KMS-11 (cell line): ENCODE measurements around the gene ASIC2.

Experiments used
- H2AFZ ChIP-seq: fragments of 200-600 bp; sonication (generic); 2 replicates; pipeline ENCODE4 v1.6.1; 2016; ENCODE audit warnings: antibody characterized with exemption, mixed run types, low read depth
- H3K27ac ChIP-seq: fragments of 200-600 bp; sonication (generic); 2 replicates; pipeline ENCODE4 v1.6.1; 2016; ENCODE audit warnings: mild to moderate bottlenecking, mixed run types
- H3K27me3 ChIP-seq: fragments of 200-600 bp; sonication (generic); 2 replicates; pipeline ENCODE4 v1.6.1; 2017; ENCODE audit warnings: mild to moderate bottlenecking, low read depth, mixed run types, moderate library complexity; ENCODE audit not compliant: insufficient read depth
- H3K36me3 ChIP-seq: fragments of 200-600 bp; sonication (generic); 2 replicates; pipeline ENCODE4 v1.6.1; 2017; ENCODE audit warnings: mild to moderate bottlenecking, mixed run types; ENCODE audit not compliant: insufficient read depth
- H3K4me1 ChIP-seq: fragments of 200-600 bp; sonication (generic); 2 replicates; pipeline ENCODE4 v1.6.1; 2016; ENCODE audit warnings: mild to moderate bottlenecking, low read depth, mixed run types; ENCODE audit not compliant: poor library complexity, severe bottlenecking
- H3K4me2 ChIP-seq: fragments of 200-600 bp; sonication (generic); 2 replicates; pipeline ENCODE4 v1.7.0; 2016; ENCODE audit warnings: mild to moderate bottlenecking, mixed run types
- H3K4me3 ChIP-seq: fragments of 200-600 bp; sonication (generic); IDR thresholded peaks from 2 replicates; pipeline ENCODE4 v1.6.1; 2017; ENCODE audit warnings: low read depth, low read length, mixed read lengths; ENCODE audit not compliant: insufficient read depth
- H3K79me2 ChIP-seq: fragments of 200-600 bp; sonication (generic); 2 replicates; pipeline ENCODE4 v1.6.1; 2016; ENCODE audit warnings: low read depth, mixed run types; ENCODE audit not compliant: insufficient read depth
- H3K9ac ChIP-seq: fragments of 200-600 bp; sonication (generic); 2 replicates; pipeline ENCODE4 v1.6.1; 2016; ENCODE audit warnings: mild to moderate bottlenecking, mixed run types
- H4K20me1 ChIP-seq: fragments of 200-600 bp; sonication (generic); 2 replicates; pipeline ENCODE4 v1.6.1; 2016; ENCODE audit warnings: mild to moderate bottlenecking, mixed run types; ENCODE audit not compliant: insufficient read depth
- TF ChIP-seq, protein P1 (sequence below): fragments of 200-600 bp; sonication (generic); conservative IDR thresholded peaks from 2 replicates; pipeline ENCODE4 v1.6.1; 2017; ENCODE audit warnings: low read depth, mild to moderate bottlenecking, antibody characterized with exemption, low read length, moderate library complexity, mixed read lengths

ASIC2 gene

DNA sequence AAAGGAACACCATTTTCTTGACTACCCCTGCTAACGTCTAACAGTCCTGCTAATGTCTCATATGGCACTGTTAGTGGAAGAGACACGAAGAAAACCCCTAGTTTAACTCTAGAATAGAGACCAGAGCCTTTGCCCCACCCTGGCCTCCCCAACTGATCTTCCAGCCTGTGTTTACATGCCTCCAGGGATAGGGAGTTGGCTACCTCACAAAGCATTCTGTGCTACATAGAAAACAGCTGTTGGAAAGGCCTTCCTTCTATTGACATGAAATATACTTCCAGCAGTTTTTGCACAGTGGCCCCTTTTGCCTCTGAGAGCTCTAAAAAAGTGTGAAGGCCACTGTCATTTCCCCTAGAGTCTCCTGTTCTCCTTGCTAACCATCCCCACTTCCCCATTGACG lies 73.1 kb downstream of the ASIC2 start:
- Histone ChIP-seq H3K79me2 (no peaks in the 10 kb centered on the region), H3K27me3 (no peaks in the 10 kb centered on the region), H4K20me1 (no peaks in the 10 kb centered on the region), H3K4me1 (no peaks in the 10 kb centered on the region), H3K4me2 (no peak overlapping the region), H3K36me3 (no peaks in the 10 kb centered on the region), H3K4me3 (no peak overlapping the region), H2AFZ (no peak overlapping the region), H3K27ac (no peak overlapping the region), H3K9ac (no peak overlapping the region)
- TF ChIP-seq, protein P1, sequence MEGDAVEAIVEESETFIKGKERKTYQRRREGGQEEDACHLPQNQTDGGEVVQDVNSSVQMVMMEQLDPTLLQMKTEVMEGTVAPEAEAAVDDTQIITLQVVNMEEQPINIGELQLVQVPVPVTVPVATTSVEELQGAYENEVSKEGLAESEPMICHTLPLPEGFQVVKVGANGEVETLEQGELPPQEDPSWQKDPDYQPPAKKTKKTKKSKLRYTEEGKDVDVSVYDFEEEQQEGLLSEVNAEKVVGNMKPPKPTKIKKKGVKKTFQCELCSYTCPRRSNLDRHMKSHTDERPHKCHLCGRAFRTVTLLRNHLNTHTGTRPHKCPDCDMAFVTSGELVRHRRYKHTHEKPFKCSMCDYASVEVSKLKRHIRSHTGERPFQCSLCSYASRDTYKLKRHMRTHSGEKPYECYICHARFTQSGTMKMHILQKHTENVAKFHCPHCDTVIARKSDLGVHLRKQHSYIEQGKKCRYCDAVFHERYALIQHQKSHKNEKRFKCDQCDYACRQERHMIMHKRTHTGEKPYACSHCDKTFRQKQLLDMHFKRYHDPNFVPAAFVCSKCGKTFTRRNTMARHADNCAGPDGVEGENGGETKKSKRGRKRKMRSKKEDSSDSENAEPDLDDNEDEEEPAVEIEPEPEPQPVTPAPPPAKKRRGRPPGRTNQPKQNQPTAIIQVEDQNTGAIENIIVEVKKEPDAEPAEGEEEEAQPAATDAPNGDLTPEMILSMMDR = no peak

DNA sequence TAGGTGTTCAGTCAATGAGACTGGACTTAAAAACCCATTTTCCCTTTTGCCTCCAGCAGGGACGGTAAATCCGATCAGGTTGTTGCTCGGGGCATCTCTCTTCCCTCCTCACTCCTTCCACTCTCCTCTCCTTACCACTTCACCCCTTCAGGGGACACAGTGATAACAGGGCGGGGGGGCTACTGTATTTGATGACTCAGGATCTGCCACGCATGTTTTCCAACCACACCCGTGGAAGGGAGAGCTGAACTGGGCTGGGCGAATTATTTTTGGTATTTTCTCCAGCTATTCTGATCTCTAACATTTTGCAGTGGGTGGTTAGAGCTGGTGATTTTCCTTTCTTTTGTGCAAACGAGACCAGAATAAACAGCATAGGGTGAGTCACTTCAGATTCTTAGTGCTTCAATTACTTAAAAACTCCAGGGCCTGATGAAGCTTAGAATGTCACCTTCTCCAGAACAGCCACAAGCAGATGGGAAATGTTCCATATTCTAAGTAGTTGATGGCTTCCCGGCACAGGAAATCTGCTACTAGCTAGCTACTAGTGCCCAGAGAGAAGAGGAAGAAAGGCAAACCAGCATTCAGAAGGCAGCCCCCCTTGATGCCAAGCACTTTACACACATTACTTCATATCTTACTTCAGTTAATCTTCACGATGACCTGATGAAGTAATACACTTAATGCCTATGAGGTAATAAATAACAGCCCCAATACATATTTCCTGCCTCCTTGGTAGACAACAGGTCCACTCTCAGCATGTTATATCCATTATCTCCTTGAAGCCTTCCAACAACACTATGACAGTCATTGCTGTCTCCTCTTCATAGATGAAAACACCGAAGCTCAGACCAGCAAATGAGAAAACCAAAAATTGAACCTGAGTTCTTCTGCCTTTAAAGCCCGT lies 74.1 kb downstream of the ASIC2 start:
- Histone ChIP-seq H3K79me2 (no peaks in the 10 kb centered on the region), H3K9ac (no peak overlapping the region), H3K4me1 (no peaks in the 10 kb centered on the region), H3K36me3 (no peaks in the 10 kb centered on the region), H3K27me3 (no peaks in the 10 kb centered on the region), H3K27ac (no peak overlapping the region), H4K20me1 (no peaks in the 10 kb centered on the region), H3K4me3 (no peak overlapping the region), H2AFZ (no peak overlapping the region), H3K4me2 (no peak overlapping the region)
- TF ChIP-seq, protein P1 = no peak

DNA sequence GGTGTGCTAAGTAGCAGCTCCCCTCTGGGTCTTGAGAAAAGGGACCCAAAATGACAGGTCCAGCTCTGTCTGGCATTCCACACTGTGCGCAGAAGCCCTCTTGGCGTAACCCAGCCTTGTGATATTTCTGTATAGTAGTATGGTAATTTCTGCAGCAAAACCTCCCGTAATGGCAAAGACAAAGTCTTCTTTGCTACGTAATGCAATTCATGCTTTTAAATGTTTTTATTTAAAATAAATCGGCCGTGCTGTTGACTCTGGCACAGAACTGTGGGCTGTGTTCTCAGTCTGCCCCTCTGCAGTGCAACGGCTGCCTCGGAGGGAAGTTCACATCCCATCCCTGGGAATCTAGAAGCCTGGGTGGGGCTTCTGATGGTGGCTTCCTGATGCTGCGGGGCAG lies 75.2 kb downstream of the ASIC2 start:
- TF ChIP-seq, protein P1 = no peak
- Histone ChIP-seq H3K27me3 (no peaks in the 10 kb centered on the region), H3K79me2 (no peaks in the 10 kb centered on the region), H3K4me3 (no peak overlapping the region), H3K4me2 (no peak overlapping the region), H3K27ac (no peak overlapping the region), H4K20me1 (no peaks in the 10 kb centered on the region), H2AFZ (no peak overlapping the region), H3K36me3 (no peaks in the 10 kb centered on the region), H3K4me1 (no peaks in the 10 kb centered on the region), H3K9ac (no peak overlapping the region)

DNA sequence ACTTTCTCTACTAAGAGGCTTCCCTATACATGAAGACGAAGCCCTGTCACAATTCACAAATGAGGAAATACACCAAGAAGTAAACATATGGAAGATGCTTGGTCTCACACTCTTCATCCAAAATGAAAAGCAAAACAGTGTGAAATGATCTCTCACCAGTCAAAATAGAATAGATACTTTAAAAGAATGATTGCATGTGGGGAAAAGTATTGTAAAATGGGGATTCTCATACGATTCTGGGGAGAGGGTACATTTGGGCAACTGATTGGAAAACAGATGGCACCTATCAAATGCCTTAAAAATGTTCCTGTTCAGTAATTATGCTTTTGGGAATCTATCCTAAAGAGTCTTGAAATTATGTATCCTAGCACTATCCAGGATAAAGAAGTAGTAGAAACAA lies 78.1 kb downstream of the ASIC2 start:
- Histone ChIP-seq H3K79me2 (no peaks in the 10 kb centered on the region), H3K27me3 (no peaks in the 10 kb centered on the region), H2AFZ (no peak overlapping the region), H3K36me3 (no peaks in the 10 kb centered on the region), H3K4me1 (no peaks in the 10 kb centered on the region), H3K4me3 (no peak overlapping the region), H4K20me1 (no peaks in the 10 kb centered on the region), H3K27ac (no peak overlapping the region), H3K4me2 (no peak overlapping the region), H3K9ac (no peak overlapping the region)
- TF ChIP-seq, protein P1 = no peak
